ENCODE data around the gene CHST11.

DNA sequence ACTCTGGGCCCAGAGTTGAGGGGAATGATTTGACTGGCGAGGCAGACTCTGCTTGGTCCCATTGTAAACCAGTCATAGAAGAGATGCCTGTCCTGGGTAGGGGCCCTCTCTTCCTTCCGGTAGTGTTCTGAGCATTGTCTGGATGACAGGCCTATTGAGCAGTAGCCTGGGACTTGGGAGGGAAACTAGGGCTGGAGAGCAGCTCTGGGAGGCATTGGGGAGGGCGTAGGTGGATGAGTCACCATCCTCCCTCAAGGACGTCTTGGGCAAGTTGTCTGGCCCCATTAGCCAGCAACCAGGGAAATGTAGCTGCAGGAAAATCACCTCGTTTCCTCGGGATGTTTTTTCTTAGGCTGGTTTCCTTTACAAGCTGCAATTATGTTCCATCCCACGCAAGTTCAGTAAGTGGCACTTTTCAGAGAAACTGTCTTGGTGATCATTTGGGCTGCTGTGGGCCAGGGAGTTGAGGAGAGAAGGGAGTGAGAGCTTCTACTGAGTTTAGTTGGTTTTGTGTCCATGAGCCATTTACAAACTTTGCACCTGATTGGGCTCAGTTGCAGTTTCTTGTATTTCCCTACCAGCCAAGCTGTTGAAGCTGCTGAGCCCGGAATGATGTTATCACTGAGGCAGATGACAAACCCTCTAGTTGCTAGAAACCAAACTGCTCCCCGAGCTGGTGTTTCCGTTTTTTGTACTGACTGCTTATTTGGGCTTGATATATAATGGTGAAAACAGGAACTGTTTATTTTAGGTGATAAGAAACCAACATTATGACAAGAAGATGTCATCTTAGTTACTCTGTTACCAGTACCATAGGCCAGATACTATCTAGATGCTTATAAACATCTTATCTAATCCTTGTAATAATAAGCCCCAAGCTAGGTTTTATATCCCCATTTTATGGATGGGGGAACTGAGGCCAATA, 147.6 kb downstream of the CHST11 start:
- TF ChIP-seq, protein P1, sequence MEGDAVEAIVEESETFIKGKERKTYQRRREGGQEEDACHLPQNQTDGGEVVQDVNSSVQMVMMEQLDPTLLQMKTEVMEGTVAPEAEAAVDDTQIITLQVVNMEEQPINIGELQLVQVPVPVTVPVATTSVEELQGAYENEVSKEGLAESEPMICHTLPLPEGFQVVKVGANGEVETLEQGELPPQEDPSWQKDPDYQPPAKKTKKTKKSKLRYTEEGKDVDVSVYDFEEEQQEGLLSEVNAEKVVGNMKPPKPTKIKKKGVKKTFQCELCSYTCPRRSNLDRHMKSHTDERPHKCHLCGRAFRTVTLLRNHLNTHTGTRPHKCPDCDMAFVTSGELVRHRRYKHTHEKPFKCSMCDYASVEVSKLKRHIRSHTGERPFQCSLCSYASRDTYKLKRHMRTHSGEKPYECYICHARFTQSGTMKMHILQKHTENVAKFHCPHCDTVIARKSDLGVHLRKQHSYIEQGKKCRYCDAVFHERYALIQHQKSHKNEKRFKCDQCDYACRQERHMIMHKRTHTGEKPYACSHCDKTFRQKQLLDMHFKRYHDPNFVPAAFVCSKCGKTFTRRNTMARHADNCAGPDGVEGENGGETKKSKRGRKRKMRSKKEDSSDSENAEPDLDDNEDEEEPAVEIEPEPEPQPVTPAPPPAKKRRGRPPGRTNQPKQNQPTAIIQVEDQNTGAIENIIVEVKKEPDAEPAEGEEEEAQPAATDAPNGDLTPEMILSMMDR (IDR thresholded peaks at IDR 0.05; ENCODE audit: borderline replicate concordance, extremely low read depth, low read length, poor library complexity, severe bottlenecking), result no peak
- TF ChIP-seq EZH2 (IDR thresholded peaks at IDR 0.05; ENCODE audit: borderline replicate concordance, low read depth, low read length, severe bottlenecking), result no peak

All from DND-41 (cell line).